ENCODE results near the gene HTR3B. TPM values are rescaled to one million over a fixed set of nuclear protein-coding genes. Genes with fewer than 3 reads are reported as not detected.

The HTR3B gene
- polyA plus RNA-seq, 3 donors: 0.04 to 0.14 TPM; not detected in 1

GRCh38 chr11:113977701-113978100 lies 73.1 kb downstream of the HTR3B start:
- Histone ChIP-seq H3K27ac (ENCODE audit: low read depth in 1 of 2, low read length in 2 of 2) (no peak overlapping the region), H3K27me3 (ENCODE audit: control insufficient read depth in 2 of 2, insufficient read depth in 2 of 2, low read length in 2 of 2) (no peaks in the 10 kb centered on the region), H3K4me1 (ENCODE audit: control insufficient read depth in 1 of 2, insufficient read depth in 2 of 2, low read length in 2 of 2) (peaks cover 0 to 4% of the 10 kb centered on the region in 2 donors), H3K36me3 (replicated peaks in 1 of 2; ENCODE audit: control insufficient read depth in 1 of 2, insufficient read depth in 2 of 2, low read length in 2 of 2) (no peaks in the 10 kb centered on the region), H3K4me2 (replicated peaks; ENCODE audit: extremely low read depth, low read length, poor library complexity, severe bottlenecking) (no peak overlapping the region), H3K9ac (ENCODE audit: insufficient read depth, low read length, poor library complexity, severe bottlenecking) (no peak overlapping the region), H4K20me1 (ENCODE audit: insufficient read depth, low read length) (no peaks in the 10 kb centered on the region), H3K4me3 (replicated peaks in 1 of 3; ENCODE audit: low read depth in 2 of 3, low read length in 3 of 3) (no peak overlapping the region), H2AFZ (ENCODE audit: insufficient read depth, low read depth, low read length, poor library complexity, severe bottlenecking) (no peak overlapping the region), H3K79me2 (ENCODE audit: insufficient read depth, low read length) (no peaks in the 10 kb centered on the region), H3K9me3 (replicated peaks in 1 of 2; ENCODE audit: control insufficient read depth in 1 of 2, insufficient read depth in 1 of 2, low read length in 2 of 2) (no peaks in the 10 kb centered on the region)
- WGBS (ENCODE audit: insufficient coverage): 89% methylated on average over 7 of the region's 11 CpGs
- Mint-ChIP-seq H3K36me3 (no peaks in the 10 kb centered on the region), H3K27ac (no peak overlapping the region), H3K9me3 (no peaks in the 10 kb centered on the region), H3K27me3 (ENCODE audit: low read depth in 3 of 3) (peaks cover 3 to 5% (median 3%) of the 10 kb centered on the region in 3 donors), H3K4me3 (no peak overlapping the region), H3K4me1 (peaks cover 44% of the 10 kb centered on the region)
- no peak for TF ChIP-seq CTCF (IDR thresholded peaks at IDR 0.05)
- intact Hi-C loops (cut with micrococcal nuclease): no loop called here
- DNase-seq: no peak

- H3K27me3 ChIP-seq (ENCODE audit: control insufficient read depth in 2 of 2, insufficient read depth in 2 of 2, low read length in 2 of 2): no peaks in the 10 kb centered on the region
- H3K9me3 Mint-ChIP-seq: no peaks in the 10 kb centered on the region
These were observed 74.8 kb downstream of the HTR3B start for GRCh38 chr11:113979431-113979830.

More at GRCh38 chr11:113979431-113979830, 74.8 kb downstream of the HTR3B start:
- H3K9ac ChIP-seq (ENCODE audit: insufficient read depth, low read length, poor library complexity, severe bottlenecking): no peak overlapping the region
- intact Hi-C loops (cut with micrococcal nuclease): no loop called here
- peaks cover 33% of the 10 kb centered on the region for H3K4me1 Mint-ChIP-seq
- peaks cover 0 to 4% of the 10 kb centered on the region in 2 donors for H3K4me1 ChIP-seq (ENCODE audit: control insufficient read depth in 1 of 2, insufficient read depth in 2 of 2, low read length in 2 of 2)
- H3K4me3 ChIP-seq (replicated peaks in 1 of 3; ENCODE audit: low read depth in 2 of 3, low read length in 3 of 3): no peak overlapping the region
- H2AFZ ChIP-seq (ENCODE audit: insufficient read depth, low read depth, low read length, poor library complexity, severe bottlenecking): no peak overlapping the region
- H3K36me3 ChIP-seq (replicated peaks in 1 of 2; ENCODE audit: control insufficient read depth in 1 of 2, insufficient read depth in 2 of 2, low read length in 2 of 2): no peaks in the 10 kb centered on the region
- H3K4me2 ChIP-seq (replicated peaks; ENCODE audit: extremely low read depth, low read length, poor library complexity, severe bottlenecking): no peak overlapping the region
- no peaks in the 10 kb centered on the region for H3K9me3 ChIP-seq (replicated peaks in 1 of 2; ENCODE audit: control insufficient read depth in 1 of 2, insufficient read depth in 1 of 2, low read length in 2 of 2)
- no peaks in the 10 kb centered on the region for H4K20me1 ChIP-seq (ENCODE audit: insufficient read depth, low read length)
- peaks cover 3 to 5% (median 3%) of the 10 kb centered on the region in 3 donors for H3K27me3 Mint-ChIP-seq (ENCODE audit: low read depth in 3 of 3)
- no peak for TF ChIP-seq CTCF (IDR thresholded peaks at IDR 0.05)
- H3K27ac ChIP-seq (ENCODE audit: low read depth in 1 of 2, low read length in 2 of 2): no peak overlapping the region
- WGBS (ENCODE audit: insufficient coverage): no CpG with 5 or more reads among the region's 1 CpG
- H3K79me2 ChIP-seq (ENCODE audit: insufficient read depth, low read length): no peaks in the 10 kb centered on the region
- DNase-seq: no peak
- H3K4me3 Mint-ChIP-seq: no peak overlapping the region
- no peak overlapping the region for H3K27ac Mint-ChIP-seq
- no peaks in the 10 kb centered on the region for H3K36me3 Mint-ChIP-seq

Measured in CD14-positive monocyte (primary cell).